ENCODE results near the gene MRS2.

Gene MRS2

GRCh38 chr6:24432611-24433010, 29.9 kb downstream of the MRS2 start:
- DNase-seq, result no peak

GRCh38 chr6:24436979-24437378, 34.2 kb downstream of the MRS2 start:
- DNase-seq, result no peak

DNA sequence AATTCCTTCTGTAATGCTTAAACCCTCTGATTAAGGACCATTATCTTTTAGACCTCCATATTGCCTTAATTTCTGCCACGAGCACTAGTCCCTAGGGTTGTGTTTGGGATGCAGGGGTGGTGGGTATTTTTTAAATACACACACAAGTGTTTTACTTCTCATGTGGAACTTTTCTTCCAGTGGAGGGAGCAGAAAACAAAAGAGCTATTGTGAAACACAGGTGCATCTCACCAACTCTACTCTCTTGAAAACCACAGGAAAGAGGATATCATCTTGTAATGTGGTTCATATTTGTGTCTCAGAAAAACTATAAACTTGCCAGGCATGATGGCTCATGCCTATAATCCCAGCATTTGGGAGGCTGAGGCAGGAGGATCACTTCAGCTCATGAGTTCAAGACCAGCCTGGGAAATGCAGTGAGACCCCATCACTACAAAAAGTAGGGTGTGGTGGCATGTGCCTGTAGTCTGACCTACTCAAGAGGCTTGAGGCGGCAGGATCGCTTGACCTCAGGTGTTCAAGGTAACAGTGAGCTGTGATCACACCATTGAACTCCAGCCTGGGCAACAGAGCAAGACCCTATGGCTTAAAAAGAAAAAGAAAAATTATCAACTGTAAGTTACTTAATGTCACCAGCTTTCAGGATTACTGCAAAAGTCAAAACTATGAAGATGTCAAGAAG, 37.3 kb downstream of the MRS2 start:
- DNase-seq, result no peak

- no peak for DNase-seq
Measured at GRCh38 chr6:24440897-24441598, 38.3 kb downstream of the MRS2 start.

DNA sequence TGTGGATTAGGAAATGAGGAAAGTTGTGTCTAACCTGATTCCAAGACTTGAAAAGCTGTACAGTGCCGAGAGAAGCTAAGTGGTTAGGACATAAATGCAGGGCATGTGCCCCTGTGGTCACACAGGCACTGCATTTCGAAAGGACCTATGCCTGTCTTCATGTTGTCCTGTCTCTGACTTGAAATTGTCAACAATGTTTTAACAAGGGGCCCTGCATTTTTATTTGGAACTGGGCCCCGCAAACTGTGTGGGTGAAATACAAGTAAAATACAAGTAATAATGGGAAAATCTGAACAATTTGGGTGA, 38.8 kb downstream of the MRS2 start:
- DNase-seq, result no peak

DNA sequence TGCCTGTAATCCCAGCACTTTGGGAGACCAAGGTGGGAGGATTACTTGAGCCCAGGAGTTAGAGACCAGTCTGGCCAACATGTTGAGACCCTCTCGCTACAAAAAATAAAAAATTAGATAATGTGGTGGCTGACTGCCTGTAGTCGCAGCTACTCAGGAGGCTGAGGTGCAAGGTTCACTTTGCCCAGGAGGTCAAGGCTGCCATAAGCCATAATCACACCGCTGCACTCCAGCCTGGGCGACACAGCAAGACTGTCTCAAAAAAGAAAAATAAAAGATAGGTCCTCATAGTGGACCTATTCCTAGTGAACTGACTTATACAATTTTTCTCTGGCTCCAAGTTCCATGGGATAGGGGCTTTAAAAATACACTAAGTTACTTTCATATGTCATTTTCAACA, 41.9 kb downstream of the MRS2 start:
- DNase-seq, result no peak

DNA sequence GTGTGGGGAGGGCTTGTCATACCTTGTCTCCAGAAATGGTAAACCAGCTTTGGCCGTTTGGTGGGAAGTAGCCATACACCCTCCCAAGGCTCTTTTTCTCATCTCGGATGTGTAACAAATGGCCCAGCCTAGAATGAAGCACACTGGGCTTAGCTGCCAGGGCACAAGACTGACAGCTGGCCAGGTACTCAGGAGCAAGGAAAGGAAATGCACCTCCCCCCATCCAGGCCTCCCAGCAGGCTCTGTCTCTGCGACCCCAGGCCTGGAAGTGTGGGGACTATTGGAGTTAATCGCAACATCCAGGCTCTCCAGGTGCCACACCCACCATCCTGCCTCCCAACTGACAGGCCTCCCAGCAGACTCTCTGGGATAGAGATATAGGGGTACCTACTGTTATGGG, 43.0 kb downstream of the MRS2 start:
- DNase-seq, result no peak

GRCh38 chr6:24446670-24447069, 43.9 kb downstream of the MRS2 start:
- DNase-seq, result no peak

- DNase-seq, result no peak
Measured at GRCh38 chr6:24448396-24448795, 45.7 kb downstream of the MRS2 start.

- DNase-seq, result no peak
Measured at GRCh38 chr6:24448828-24449525, 46.2 kb downstream of the MRS2 start.

DNA sequence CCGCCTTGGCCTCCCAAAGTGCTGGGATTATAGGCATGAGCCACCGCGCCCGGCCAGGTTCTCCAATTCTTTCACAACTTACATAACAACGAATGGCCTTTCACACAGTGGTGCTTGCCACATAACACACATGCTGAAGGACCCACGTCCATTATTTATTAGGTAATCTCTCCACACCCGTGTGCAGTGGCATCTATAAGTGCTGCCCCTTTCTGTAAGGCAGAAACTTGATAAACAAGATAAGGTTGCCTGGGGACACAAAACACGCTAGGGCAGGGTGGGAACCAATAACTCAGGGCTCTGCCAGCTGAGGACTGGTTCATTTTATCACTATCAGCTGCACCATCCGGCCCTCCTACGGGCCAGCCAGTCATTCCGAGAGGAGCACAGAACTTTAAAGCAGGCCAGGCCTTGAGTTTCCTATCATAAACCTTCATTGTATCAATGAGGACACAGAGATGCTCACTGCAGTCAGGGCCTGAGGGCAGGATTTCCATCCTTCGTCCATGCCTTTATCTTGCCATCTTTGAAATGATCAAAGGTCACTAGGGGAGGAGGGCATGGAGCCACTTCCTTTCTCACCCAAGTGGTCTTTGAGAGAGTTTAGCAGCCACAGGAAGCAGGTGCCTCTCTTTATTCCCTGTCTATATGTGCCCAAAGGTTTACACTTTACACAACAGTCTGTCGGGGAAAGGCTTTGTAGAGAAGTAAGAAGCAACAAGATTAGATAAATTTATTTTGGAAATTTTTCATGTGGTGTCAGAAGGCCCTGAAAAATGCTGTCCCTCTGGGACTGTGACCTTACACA, 49.0 kb downstream of the MRS2 start:
- DNase-seq, result no peak

GRCh38 chr6:24453921-24454320, 51.2 kb downstream of the MRS2 start:
- DNase-seq, result no peak

- DNase-seq, result no peak
Measured at GRCh38 chr6:24454452-24454851, 51.7 kb downstream of the MRS2 start.

- no peak for DNase-seq
Measured at GRCh38 chr6:24455061-24455460, 52.3 kb downstream of the MRS2 start.

GRCh38 chr6:24458134-24458533, 55.4 kb downstream of the MRS2 start:
- no peak for DNase-seq

DNA sequence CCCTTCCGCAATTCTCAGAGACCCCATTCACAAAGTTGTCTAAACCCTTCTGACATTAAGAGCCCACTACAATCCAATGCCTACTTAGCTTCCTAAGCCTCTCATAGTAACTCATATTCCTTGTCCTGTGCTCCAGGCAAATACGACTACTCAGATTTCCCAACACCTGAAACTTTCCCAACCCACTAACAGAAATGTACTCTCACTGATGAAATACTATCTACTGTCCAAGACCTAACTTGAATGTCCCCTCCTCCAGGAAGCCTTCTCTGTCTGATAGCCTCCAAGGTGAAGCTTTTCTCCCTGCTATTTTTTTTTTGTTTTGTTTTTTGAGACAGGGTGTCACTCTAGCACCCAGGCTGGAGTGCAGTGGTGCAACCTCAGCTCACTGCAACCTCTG, 56.2 kb downstream of the MRS2 start:
- no peak for DNase-seq

GRCh38 chr6:24460966-24461365, 58.2 kb downstream of the MRS2 start:
- no peak for DNase-seq

GRCh38 chr6:24464253-24465038, 61.7 kb downstream of the MRS2 start:
- no peak for DNase-seq

GRCh38 chr6:24469811-24470210, 67.1 kb downstream of the MRS2 start:
- no peak for DNase-seq

DNA sequence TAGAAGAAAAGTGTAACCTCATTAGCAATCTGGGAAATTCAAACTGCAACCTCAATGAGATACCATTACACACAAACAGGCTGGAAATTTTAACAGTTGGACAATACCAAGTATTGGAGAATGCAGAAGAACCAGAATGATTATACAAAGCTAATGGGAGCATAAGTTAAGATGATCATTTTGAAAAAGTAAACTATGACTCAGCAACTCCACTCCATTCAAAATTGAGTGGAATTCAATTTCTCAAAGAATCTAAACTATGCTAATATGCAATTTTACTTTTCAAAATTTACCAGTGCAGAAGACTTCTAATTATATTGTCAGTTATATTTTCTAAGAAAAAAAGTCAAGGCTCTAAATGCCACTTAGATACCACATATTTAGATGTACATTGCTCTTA, 69.4 kb downstream of the MRS2 start:
- DNase-seq, result no peak

All from retina (tissue), 1 donor.